Ovary (tissue), 9 donors: ENCODE results near the gene CNTFR. TPM values are rescaled to one million over a fixed set of nuclear protein-coding genes. Genes with fewer than 3 reads are reported as not detected.

Experiments
- DNase-seq, 5 donors: peaks; one replicate each; pipeline ENCODE4 v3.0.0-alpha.2; 2019 to 2020
- H3K27ac ChIP-seq, 2 donors: fragments of 200-600 bp; one replicate each; pipeline versions ENCODE4 v1.5.1 to v1.8.0; 2019 to 2022
- H3K27me3 ChIP-seq: fragments of 200-600 bp; one replicate; pipeline ENCODE4 v1.8.0; 2022
- H3K36me3 ChIP-seq: fragments of 200-600 bp; sonication (generic); one replicate; pipeline ENCODE4 v1.5.1; 2019
- H3K4me1 ChIP-seq: one replicate; pipeline ENCODE4 v1.8.1; 2013; ENCODE audit warnings: mild to moderate bottlenecking, moderate library complexity; ENCODE audit not compliant: insufficient read depth
- H3K4me3 ChIP-seq: fragments of 200-600 bp; sonication (generic); one replicate; pipeline ENCODE4 v1.5.1; 2017
- H3K9me3 ChIP-seq, 2 donors: fragments of 200-600 bp in 1 of 2; sonication (generic) in 1 of 2; one replicate each; pipeline versions ENCODE4 v1.5.1 to v1.8.1; 2013 to 2019; ENCODE audit warnings: mild to moderate bottlenecking in 1 of 2, moderate library complexity in 1 of 2
- CTCF ChIP-seq, 3 donors: fragments of 450-650 bp in 2 of 3; fragments of 200-600 bp in 1 of 3; IDR thresholded peaks; one replicate each; pipeline versions ENCODE4 v1.5.1 to v1.8.0; 2016 to 2022; ENCODE audit warnings: antibody characterized with exemption in 3 of 3, mild to moderate bottlenecking in 1 of 3
- EP300 ChIP-seq: sonication (generic); formaldehyde crosslinking; IDR thresholded peaks from one replicate; pipeline ENCODE4 v1.6.1; 2017; ENCODE audit warnings: antibody characterized with exemption
- POLR2A ChIP-seq: fragments of 450-650 bp; IDR thresholded peaks from one replicate; pipeline ENCODE4 v1.6.1; 2017; ENCODE audit warnings: antibody characterized with exemption, mild to moderate bottlenecking, moderate library complexity
- WGBS, 3 donors: extraction: QIAGEN DNeasy Blood & Tissue Kit in 1 of 3; methylation state at CpG; one replicate each; pipeline versions ENCODE4 v1.1.5 to v1.1.7; 2013 to 2017; 5-methylcytosine and 5-hydroxymethylcytosine counted together
- intact Hi-C, 4 donors: fragments of 100-400 bp; cut with DNase I; formaldehyde crosslinking; loops; one replicate each; pipeline versions ENCODE4 v1.11.0 to v1.15.1; 2022 to 2023
- polyA plus RNA-seq, 2 donors: library from polyadenylated mRNA; stranded (reverse); fragments of 200-250 nt in 1 of 2; fragments of 350-450 nt in 1 of 2; fragmentation: Illumina TruSeq in 1 of 2; extraction: RNeasy Lipid Tissue Mini Kit (QIAGEN cat#74804) in 1 of 2; gene quantifications; one replicate each; pipeline ENCODE4 v1.2.3, GENCODE V29; 2013 to 2014
- total RNA-seq, 7 donors: library from RNA; depleted of rRNA in 2 of 7; stranded (reverse); fragments of >200 nt in 2 of 7; fragmentation: NEBNext Ultra II Directional in 3 of 7; extraction: Animal tissue kit (Norgen Biotek cat#: 25700) in 3 of 7; gene quantifications; one replicate each; pipeline versions ENCODE4 v1.1.0 to v1.2.4, GENCODE V29; 2016 to 2023
- donor health status: DM: no; HTN: no; CAD: no; lungs with moderate emphysema.
- donor health status: DM: no; HTN: no; CAD: no.
- donor health status: Bipolar disorder and iron deficiency.
- donor health status: DM: yes; HTN: yes; CAD: no.
- donor health status: DM: no; HTN: no; CAD: no.
- donor health status: DM: yes; HTN: yes; CAD: no.

The CNTFR gene
- total and polyA plus RNA-seq, 9 donors: 1.2 to 4.7 (median 2.6) TPM

GRCh38 chr9:34507556-34507955 lies 82.0 kb downstream of the CNTFR start:
- TF ChIP-seq POLR2A: no peak
- no peak for TF ChIP-seq EP300
- TF ChIP-seq CTCF (IDR thresholded peaks at IDR 0.05): no peak
- Histone ChIP-seq H3K27me3 (no peaks in the 10 kb centered on the region), H3K36me3 (no peaks in the 10 kb centered on the region), H3K27ac (no peak overlapping the region), H3K9me3 (no peaks in the 10 kb centered on the region), H3K4me1 (no peaks in the 10 kb centered on the region), H3K4me3 (no peak overlapping the region)
- WGBS, 3 donors: 79 to 83% (median 82%) methylated on average over 5 of the region's 5 CpGs
- no peak for DNase-seq
- intact Hi-C loops: loop anchor here in 2 of 4 donors (10.0 kb wide), 2 partner anchors 103 to 883 kb away; no protein-coding TSS in a partner anchor

DNA sequence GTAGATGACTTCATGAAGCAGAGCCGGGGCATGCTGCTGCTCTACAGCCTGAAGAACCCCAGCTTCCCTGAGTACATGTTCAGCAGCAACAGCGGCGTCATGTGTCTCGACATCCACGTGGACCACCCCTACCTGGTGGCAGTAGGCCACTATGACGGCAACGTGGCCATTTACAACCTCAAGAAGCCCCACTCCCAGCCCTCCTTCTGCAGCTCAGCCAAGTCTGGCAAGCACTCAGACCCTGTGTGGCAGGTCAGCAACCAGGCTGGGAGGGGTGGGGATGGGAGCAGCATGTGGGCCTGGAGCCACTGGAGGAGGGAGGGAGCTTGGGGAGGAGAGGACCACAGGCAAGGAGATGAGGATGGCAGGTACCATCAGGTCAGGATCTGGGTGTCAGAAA lies 82.9 kb downstream of the CNTFR start:
- intact Hi-C loops: loop anchor here in 2 of 4 donors (10.0 kb wide), 2 partner anchors 102 to 882 kb away; no protein-coding TSS in a partner anchor
- peaks cover 5% of the 10 kb centered on the region for H3K4me1 ChIP-seq
- H3K4me3 ChIP-seq: no peak overlapping the region
- no peaks in the 10 kb centered on the region for H3K36me3 ChIP-seq
- TF ChIP-seq CTCF (IDR thresholded peaks at IDR 0.05): no peak
- TF ChIP-seq EP300: no peak
- no peak for TF ChIP-seq POLR2A
- no peaks in the 10 kb centered on the region for H3K9me3 ChIP-seq
- WGBS, 3 donors: 84 to 92% (median 90%) methylated on average over 7 of the region's 7 CpGs
- DNase-seq: no peak
- H3K27ac ChIP-seq: no peak overlapping the region
- H3K27me3 ChIP-seq: no peaks in the 10 kb centered on the region

GRCh38 chr9:34505370-34506120 lies 84.0 kb downstream of the CNTFR start:
- no peaks in the 10 kb centered on the region for H3K36me3 ChIP-seq
- no peak overlapping the region for H3K4me3 ChIP-seq
- no peak overlapping the region for H3K27ac ChIP-seq
- 88 to 92% (median 90%) methylated on average over 5 of the region's 5 CpGs for WGBS, 3 donors
- TF ChIP-seq EP300 (no peak), POLR2A (no peak), CTCF (IDR thresholded peaks at IDR 0.05) (no peak)
- intact Hi-C loops: loop anchor here in 2 of 4 donors (10.0 kb wide), 2 partner anchors 101 to 881 kb away; no protein-coding TSS in a partner anchor
- no peak for DNase-seq
- no peaks in the 10 kb centered on the region for H3K9me3 ChIP-seq
- no peaks in the 10 kb centered on the region for H3K27me3 ChIP-seq
- peaks cover 5% of the 10 kb centered on the region for H3K4me1 ChIP-seq

DNA sequence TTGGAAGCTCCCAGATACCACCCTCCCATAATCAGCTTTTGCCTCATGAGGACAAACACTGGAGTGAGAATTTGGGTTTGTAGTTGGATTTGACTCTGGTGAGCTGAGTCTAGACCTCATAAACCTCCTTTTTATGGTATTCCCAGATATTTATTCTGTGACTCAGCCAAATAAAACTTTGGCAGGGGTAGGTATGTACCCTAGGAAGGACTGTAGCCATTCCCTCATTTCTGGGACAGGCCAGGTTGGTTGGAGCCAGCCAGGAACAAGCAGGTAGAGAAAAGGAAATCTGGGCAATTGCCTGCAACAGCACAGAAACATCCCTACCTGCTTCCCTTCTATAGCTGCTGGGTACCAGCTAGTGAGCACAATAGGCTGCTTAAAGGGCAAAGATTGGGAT lies 86.1 kb downstream of the CNTFR start:
- DNase-seq: no peak
- Histone ChIP-seq H3K4me1 (peaks cover 5% of the 10 kb centered on the region), H3K9me3 (no peaks in the 10 kb centered on the region), H3K27ac (no peak overlapping the region), H3K36me3 (no peaks in the 10 kb centered on the region), H3K27me3 (no peaks in the 10 kb centered on the region), H3K4me3 (no peak overlapping the region)
- TF ChIP-seq EP300 (no peak), CTCF (IDR thresholded peaks at IDR 0.05) (no peak), POLR2A (no peak)
- intact Hi-C loops: loop anchor here (5.0 to 10.0 kb wide), 4 partner anchors 91 to 879 kb away; no protein-coding TSS in a partner anchor
